Ammon's horn (tissue), 1 donor: ENCODE measurements around the gene ZSCAN18.

ENCODE experiments used
- DNase-seq: peaks from one replicate; pipeline ENCODE4 v3.0.0-alpha.2; 2016; ENCODE audit warnings: low spot score

ZSCAN18 gene

DNA sequence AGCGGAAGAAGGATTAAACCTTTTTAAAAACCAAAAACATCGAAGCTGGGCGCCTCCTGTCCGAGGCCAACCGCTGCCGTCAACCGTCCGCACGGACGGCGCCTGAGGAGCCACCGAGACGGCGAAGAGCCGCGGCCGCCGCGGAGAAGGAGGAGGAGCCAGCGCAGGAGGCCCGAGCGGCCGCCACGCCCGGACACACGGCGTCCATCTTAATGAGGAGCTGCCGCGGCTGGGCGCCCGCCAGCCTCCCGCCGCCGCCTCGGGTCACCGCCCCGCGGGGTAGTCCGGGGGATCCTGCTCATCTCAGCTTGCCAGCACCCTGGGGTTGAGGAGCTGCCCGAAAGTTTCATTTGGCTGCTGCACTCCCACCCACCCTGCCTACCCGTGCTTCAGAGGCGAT lies 53.6 kb downstream of the ZSCAN18 start:
- DNase-seq: no peak

DNA sequence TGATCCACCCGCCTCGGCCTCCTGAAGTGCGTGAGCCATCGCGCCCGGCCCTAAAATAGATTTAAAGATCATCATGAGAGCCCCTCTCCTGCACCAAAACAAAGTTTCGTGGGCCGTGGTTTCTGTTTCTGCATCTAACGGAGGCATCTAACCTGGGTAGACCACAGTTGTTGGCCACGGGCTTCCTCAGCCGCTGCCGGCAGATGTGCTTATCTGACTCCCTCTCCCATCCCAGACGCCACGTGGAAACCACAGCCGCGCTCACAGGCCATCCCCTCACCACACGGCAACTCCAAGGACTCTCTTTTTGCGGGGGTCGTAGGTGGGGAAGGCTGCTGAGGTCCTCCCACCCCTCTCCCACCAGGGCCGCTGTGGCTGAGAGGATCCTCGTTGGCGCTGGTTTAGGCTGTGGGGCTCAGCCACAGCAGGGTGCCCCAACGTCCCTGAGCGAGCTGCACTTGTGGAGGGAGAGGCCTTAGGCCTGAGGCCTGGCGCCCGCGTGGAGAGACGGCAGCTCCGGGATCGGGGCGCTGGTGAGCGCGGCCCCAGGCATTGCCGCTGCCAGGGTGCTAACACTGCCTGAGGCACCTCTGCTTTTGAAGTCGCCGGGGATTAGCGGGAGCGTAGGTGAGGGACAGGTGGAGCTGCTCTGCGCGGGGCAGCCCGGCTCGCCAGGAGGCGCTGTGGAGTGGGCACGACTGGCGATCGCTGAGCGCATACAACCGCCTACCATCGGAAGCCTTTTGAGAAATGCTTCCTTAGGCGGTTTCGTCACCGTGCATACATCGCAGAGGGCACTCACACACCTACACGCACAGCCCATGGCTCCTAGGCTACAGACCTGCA lies 55.3 kb downstream of the ZSCAN18 start:
- DNase-seq: no peak

DNA sequence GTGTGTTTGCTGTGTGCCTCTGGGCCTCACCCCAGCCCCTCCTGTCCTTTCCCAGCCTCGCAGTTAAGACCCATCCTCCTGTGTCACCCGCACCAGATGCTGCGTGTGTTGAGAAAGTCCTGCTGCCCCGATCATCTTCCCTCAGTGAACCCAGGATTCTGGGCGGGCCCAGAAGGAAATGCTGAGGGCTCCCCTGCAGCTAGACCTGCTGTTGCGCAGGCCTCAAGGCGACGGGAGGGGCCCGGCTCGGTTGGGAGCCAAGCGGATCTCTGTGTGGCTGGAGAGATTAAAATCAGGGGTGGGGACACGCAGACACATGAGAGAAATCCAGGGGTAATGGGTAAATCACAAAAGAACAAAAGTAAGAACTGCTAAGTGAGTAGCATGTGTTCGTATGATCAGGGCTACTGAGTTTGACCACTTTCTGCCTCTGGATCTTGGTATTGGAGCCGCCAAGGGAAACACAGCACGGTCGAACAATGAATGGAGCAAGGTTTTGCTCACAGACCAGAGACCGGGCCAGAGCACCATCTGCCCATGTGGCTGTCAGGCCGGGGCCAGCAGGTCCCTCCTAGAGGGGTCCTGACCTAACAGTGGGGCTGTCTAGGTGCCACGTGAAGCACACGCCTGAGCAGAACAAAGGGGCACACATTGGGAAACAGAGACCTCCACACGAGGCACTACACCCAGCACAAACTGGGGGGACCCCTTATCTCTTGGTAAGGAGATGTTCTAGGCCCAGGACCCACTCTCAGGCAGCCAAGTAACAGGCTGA lies 57.1 kb downstream of the ZSCAN18 start:
- no peak for DNase-seq

DNA sequence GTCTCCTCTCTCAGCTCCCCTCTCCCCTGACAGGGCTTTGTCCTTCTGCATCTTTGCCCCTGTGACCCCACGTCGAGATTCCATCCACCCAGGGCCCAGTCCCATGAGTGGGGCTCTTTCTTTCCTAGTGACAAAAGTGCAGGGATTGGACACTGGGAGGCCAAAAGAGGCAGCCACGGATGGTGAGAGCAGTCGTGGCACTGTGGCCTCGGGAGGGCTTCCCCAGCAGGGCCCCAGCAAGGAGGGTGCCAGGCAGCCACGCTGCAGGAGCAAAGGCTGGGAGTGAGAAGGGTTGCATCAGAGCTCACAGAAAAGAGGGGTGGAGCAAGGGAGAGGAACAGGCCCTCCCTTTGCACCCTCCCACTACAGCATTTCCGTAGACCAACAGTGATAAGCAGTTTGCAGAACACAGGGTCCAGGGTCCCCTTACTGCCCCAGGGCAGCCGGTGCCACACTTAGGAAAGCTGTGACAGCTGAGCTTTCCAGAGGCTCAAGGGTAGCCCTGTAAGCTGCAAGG lies 59.3 kb downstream of the ZSCAN18 start:
- no peak for DNase-seq

DNA sequence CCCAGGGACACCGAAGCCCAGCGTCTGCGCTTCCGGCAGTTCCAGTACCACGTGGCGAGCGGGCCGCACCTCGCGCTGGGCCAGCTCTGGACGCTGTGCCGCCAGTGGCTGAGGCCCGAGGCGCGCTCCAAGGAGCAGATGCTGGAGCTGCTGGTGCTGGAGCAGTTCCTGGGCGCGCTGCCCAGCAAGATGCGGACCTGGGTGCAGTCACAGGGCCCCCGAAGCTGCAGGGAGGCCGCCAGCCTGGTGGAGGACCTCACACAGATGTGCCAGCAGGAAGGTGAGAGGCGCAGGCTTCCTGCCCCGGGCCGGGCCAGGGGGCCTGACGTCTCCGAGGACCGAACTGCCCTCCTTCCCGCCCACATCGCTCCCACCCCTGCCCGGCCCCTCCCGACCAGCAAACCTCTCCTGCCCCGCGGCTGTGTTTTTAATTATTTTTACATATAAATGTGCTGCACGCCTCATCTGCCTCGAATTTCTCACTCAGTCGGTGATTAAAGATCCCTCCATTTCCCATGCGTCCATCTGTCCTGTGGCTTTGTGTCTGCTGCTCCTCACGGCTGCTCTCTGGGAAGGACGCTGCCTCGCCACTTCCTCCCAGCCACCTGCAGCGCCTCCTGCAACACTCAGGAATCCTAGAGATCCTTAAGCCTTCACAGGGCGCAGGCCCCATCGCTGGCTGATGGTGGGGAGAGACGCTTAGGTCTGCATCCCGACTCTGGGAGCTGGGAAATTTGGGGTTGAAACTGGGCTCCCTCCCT lies 59.9 kb downstream of the ZSCAN18 start:
- DNase-seq: peak; percentile 31

DNA sequence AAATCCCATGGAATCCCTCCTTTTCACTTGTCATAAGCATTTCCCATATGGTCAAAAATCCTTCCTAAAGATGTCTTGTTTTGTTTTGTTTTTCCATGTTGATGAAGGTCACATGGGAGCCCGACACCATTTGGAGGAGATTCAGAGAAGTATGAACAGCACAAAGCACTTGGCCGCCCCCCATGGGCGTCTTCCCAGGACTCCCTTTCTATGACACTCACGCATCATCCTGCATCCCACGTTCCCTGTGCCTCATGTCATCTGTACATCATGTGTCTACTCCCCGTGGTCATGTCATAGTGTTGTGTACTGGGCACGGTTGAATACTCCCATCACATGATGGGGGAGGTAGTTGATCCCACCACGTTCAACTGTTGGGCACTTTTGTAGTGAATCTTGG lies 62.2 kb downstream of the ZSCAN18 start:
- no peak for DNase-seq

DNA sequence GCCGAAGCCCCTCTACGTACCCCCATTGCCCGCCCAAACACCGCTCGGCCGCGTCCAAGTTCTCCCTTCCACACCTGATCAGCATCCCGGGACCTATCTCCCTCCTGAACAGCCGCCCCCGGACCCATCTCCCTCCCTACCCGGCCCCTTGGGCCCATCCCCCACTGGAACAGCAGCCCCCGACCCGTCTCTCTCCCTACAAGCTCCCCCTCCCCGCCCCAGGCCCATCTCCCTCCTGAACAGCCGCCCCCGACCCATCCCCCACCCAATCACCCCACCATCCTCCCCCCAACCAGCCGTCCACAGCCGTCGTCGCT lies 63.6 kb downstream of the ZSCAN18 start:
- DNase-seq: no peak
